Suprapubic skin (tissue), 4 donors: ENCODE measurements around the gene FMNL2. TPM values are rescaled to one million over a fixed set of nuclear protein-coding genes. Genes with fewer than 3 reads are reported as not detected.

Experiments
- DNase-seq, 2 donors: peaks; one replicate each; pipeline ENCODE4 v3.0.0-alpha.2; 2019; ENCODE audit warnings: low spot score in 2 of 2
- H3K27ac ChIP-seq: fragments of 200-600 bp; sonication (generic); one replicate; pipeline ENCODE4 v1.5.1; 2019
- H3K27me3 ChIP-seq: fragments of 200-600 bp; sonication (generic); one replicate; pipeline ENCODE4 v1.5.1; 2019
- H3K36me3 ChIP-seq: fragments of 200-600 bp; sonication (generic); one replicate; pipeline ENCODE4 v1.5.1; 2019
- H3K4me1 ChIP-seq: fragments of 200-600 bp; sonication (generic); one replicate; pipeline ENCODE4 v1.5.1; 2019
- H3K4me3 ChIP-seq: fragments of 200-600 bp; sonication (generic); one replicate; pipeline ENCODE4 v1.5.1; 2019; ENCODE audit warnings: mild to moderate bottlenecking
- H3K9me3 ChIP-seq: fragments of 200-600 bp; sonication (generic); one replicate; pipeline ENCODE4 v1.5.1; 2019
- CTCF ChIP-seq, 2 donors: fragments of 200-600 bp in 1 of 2; fragments of 450-650 bp in 1 of 2; sonication (generic) in 1 of 2; IDR thresholded peaks; one replicate each; pipeline ENCODE4 v1.5.1; 2016 to 2019; ENCODE audit warnings: antibody characterized with exemption in 2 of 2, mild to moderate bottlenecking in 1 of 2, moderate library complexity in 1 of 2
- EP300 ChIP-seq: sonication (generic); formaldehyde crosslinking; IDR thresholded peaks from one replicate; pipeline ENCODE4 v1.6.1; 2017; ENCODE audit warnings: antibody characterized with exemption
- POLR2A ChIP-seq, 2 donors: fragments of 450-650 bp; IDR thresholded peaks; one replicate each; pipeline ENCODE4 v1.6.1; 2017; ENCODE audit warnings: antibody characterized with exemption in 2 of 2, mild to moderate bottlenecking in 2 of 2, moderate library complexity in 2 of 2
- POLR2AphosphoS5 ChIP-seq, 3 donors: sonication (generic); formaldehyde crosslinking; IDR thresholded peaks; one replicate each; pipeline ENCODE4 v1.6.1; 2017; ENCODE audit warnings: antibody characterized with exemption in 3 of 3
- WGBS: methylation state at CpG from one replicate; pipeline ENCODE4 v1.1.5; 2018; 5-methylcytosine and 5-hydroxymethylcytosine counted together
- total RNA-seq, 4 donors: library from RNA; depleted of rRNA; stranded (reverse); fragments of >200 nt; gene quantifications; one replicate each; pipeline ENCODE4 v1.1.0, GENCODE V29; 2016

The FMNL2 gene
- total RNA-seq, 4 donors from 2014 or later: 15.4 to 18.1 (median 16.0) TPM

GRCh38 chr2:152577579-152577978 lies 242.6 kb downstream of the FMNL2 start:
- H3K36me3 ChIP-seq: peaks cover 4% of the 10 kb centered on the region
- H3K4me1 ChIP-seq: peaks cover 8% of the 10 kb centered on the region
- TF ChIP-seq POLR2AphosphoS5 (IDR thresholded peaks at IDR 0.05): no peak
- TF ChIP-seq CTCF (IDR thresholded peaks at IDR 0.05): no peak
- TF ChIP-seq EP300: no peak
- TF ChIP-seq POLR2A (IDR thresholded peaks at IDR 0.05): no peak
- WGBS: 84% methylated on average over 1 of the region's 1 CpG
- no peaks in the 10 kb centered on the region for H3K27me3 ChIP-seq
- H3K27ac ChIP-seq: no peak overlapping the region
- H3K9me3 ChIP-seq: no peaks in the 10 kb centered on the region
- no peak overlapping the region for H3K4me3 ChIP-seq
- DNase-seq: no peak

GRCh38 chr2:152578573-152578972 lies 243.6 kb downstream of the FMNL2 start:
- Histone ChIP-seq H3K4me1 (peaks cover 3% of the 10 kb centered on the region), H3K36me3 (peaks cover 4% of the 10 kb centered on the region), H3K27me3 (no peaks in the 10 kb centered on the region), H3K4me3 (no peak overlapping the region), H3K9me3 (no peaks in the 10 kb centered on the region), H3K27ac (no peak overlapping the region)
- TF ChIP-seq EP300: no peak
- TF ChIP-seq CTCF (IDR thresholded peaks at IDR 0.05): no peak
- TF ChIP-seq POLR2A (IDR thresholded peaks at IDR 0.05): no peak
- TF ChIP-seq POLR2AphosphoS5 (IDR thresholded peaks at IDR 0.05): no peak
- 92% methylated on average over 4 of the region's 4 CpGs for WGBS
- DNase-seq: no peak

GRCh38 chr2:152580714-152581113 lies 245.7 kb downstream of the FMNL2 start:
- peaks cover 4% of the 10 kb centered on the region for H3K36me3 ChIP-seq
- peaks cover 3% of the 10 kb centered on the region for H3K4me1 ChIP-seq
- no peak for DNase-seq
- H3K9me3 ChIP-seq: no peaks in the 10 kb centered on the region
- H3K27ac ChIP-seq: no peak overlapping the region
- no peaks in the 10 kb centered on the region for H3K27me3 ChIP-seq
- 42% methylated on average over 3 of the region's 3 CpGs for WGBS
- H3K4me3 ChIP-seq: no peak overlapping the region
- no peak for TF ChIP-seq POLR2AphosphoS5 (IDR thresholded peaks at IDR 0.05)
- TF ChIP-seq EP300: no peak
- TF ChIP-seq POLR2A (IDR thresholded peaks at IDR 0.05): no peak
- no peak for TF ChIP-seq CTCF (IDR thresholded peaks at IDR 0.05)

- Histone ChIP-seq H3K9me3 (no peaks in the 10 kb centered on the region), H3K27ac (no peak overlapping the region), H3K36me3 (peaks cover 4% of the 10 kb centered on the region), H3K27me3 (no peaks in the 10 kb centered on the region), H3K4me3 (no peak overlapping the region), H3K4me1 (peaks cover 5% of the 10 kb centered on the region)
- TF ChIP-seq POLR2A (IDR thresholded peaks at IDR 0.05) (no peak), CTCF (IDR thresholded peaks at IDR 0.05) (no peak), POLR2AphosphoS5 (IDR thresholded peaks at IDR 0.05) (no peak), EP300 (no peak)
- no peak for DNase-seq
- WGBS: 68% methylated on average over 10 of the region's 11 CpGs
Observed at GRCh38 chr2:152581360-152581759, 246.4 kb downstream of the FMNL2 start.

GRCh38 chr2:152582081-152582480 lies 247.1 kb downstream of the FMNL2 start:
- peaks cover 4% of the 10 kb centered on the region for H3K36me3 ChIP-seq
- H3K27ac ChIP-seq: no peak overlapping the region
- no peak overlapping the region for H3K4me3 ChIP-seq
- no peaks in the 10 kb centered on the region for H3K27me3 ChIP-seq
- no peaks in the 10 kb centered on the region for H3K9me3 ChIP-seq
- DNase-seq: no peak
- no peak for TF ChIP-seq EP300
- no peak for TF ChIP-seq CTCF (IDR thresholded peaks at IDR 0.05)
- no peak for TF ChIP-seq POLR2A (IDR thresholded peaks at IDR 0.05)
- no peak for TF ChIP-seq POLR2AphosphoS5 (IDR thresholded peaks at IDR 0.05)
- peaks cover 8% of the 10 kb centered on the region for H3K4me1 ChIP-seq
- 76% methylated on average over 2 of the region's 2 CpGs for WGBS
